Measurements from ENCODE around the gene TMEM92. TPM values are rescaled to one million over a fixed set of nuclear protein-coding genes. Genes with fewer than 3 reads are reported as not detected.
A peak's percentile ranks its signal among the peaks of the same experiment; 100 is the strongest.

The TMEM92 gene
- total RNA-seq: 3.0 TPM

GRCh38 chr17:50274142-50274896 lies at the start of gene TMEM92:
TMEM92 (plus strand) TSS chr17:50274466; CDS start chr17:50274502, 36 bp downstream.
- peak; percentile 88 for ATAC-seq
- DNase-seq (ENCODE audit: low spot score): peak; percentile 77

GRCh38 chr17:50225701-50226240 lies 48.5 kb upstream of the TMEM92 start:
- no peak for ATAC-seq
- DNase-seq (ENCODE audit: low spot score): no peak

GRCh38 chr17:50234581-50234980 lies 39.7 kb upstream of the TMEM92 start:
- no peak for ATAC-seq
- no peak for DNase-seq (ENCODE audit: low spot score)

- ATAC-seq (no peak), DNase-seq (ENCODE audit: low spot score) (no peak)
These were observed 36.4 kb upstream of the TMEM92 start for GRCh38 chr17:50237901-50238300.

- no peak for DNase-seq (ENCODE audit: low spot score)
- no peak for ATAC-seq
These were observed 35.5 kb upstream of the TMEM92 start for GRCh38 chr17:50238601-50239280.

GRCh38 chr17:50239937-50240336 lies 34.3 kb upstream of the TMEM92 start:
- DNase-seq (ENCODE audit: low spot score) (no peak), ATAC-seq (no peak)

- no peak for DNase-seq (ENCODE audit: low spot score)
- ATAC-seq: no peak
These were observed 33.4 kb upstream of the TMEM92 start for GRCh38 chr17:50240851-50241250.

GRCh38 chr17:50241431-50241830 lies 32.8 kb upstream of the TMEM92 start:
- ATAC-seq (no peak), DNase-seq (ENCODE audit: low spot score) (no peak)

- ATAC-seq (no peak), DNase-seq (ENCODE audit: low spot score) (no peak)
These were observed 29.5 kb upstream of the TMEM92 start for GRCh38 chr17:50244771-50245170.

- DNase-seq (ENCODE audit: low spot score) (no peak), ATAC-seq (no peak)
These were observed 26.0 kb upstream of the TMEM92 start for GRCh38 chr17:50248255-50248654.

GRCh38 chr17:50252781-50253180 lies 21.5 kb upstream of the TMEM92 start:
- ATAC-seq (no peak), DNase-seq (ENCODE audit: low spot score) (no peak)

GRCh38 chr17:50255766-50256635 lies 18.3 kb upstream of the TMEM92 start:
- ATAC-seq (no peak), DNase-seq (ENCODE audit: low spot score) (no peak)

- DNase-seq (ENCODE audit: low spot score) (no peak), ATAC-seq (no peak)
These were observed 17.2 kb upstream of the TMEM92 start for GRCh38 chr17:50256826-50257618.

GRCh38 chr17:50257676-50258224 lies 16.5 kb upstream of the TMEM92 start:
- ATAC-seq: no peak

GRCh38 chr17:50258647-50259476 lies 15.4 kb upstream of the TMEM92 start:
- ATAC-seq (no peak), DNase-seq (ENCODE audit: low spot score) (no peak)

More at GRCh38 chr17:50257676-50258224, 16.5 kb upstream of the TMEM92 start:
- DNase-seq (ENCODE audit: low spot score): no peak

GRCh38 chr17:50259477-50260324 lies 14.6 kb upstream of the TMEM92 start:
- ATAC-seq (no peak), DNase-seq (ENCODE audit: low spot score) (no peak)

- DNase-seq (ENCODE audit: low spot score) (no peak), ATAC-seq (no peak)
These were observed 13.8 kb upstream of the TMEM92 start for GRCh38 chr17:50260501-50260911.

Data from left lobe of liver (tissue), 2 donors.